Regular cardiac myocyte (primary cell): ENCODE measurements around the gene SLPI. TPM values are rescaled to one million over a fixed set of nuclear protein-coding genes. Genes with fewer than 3 reads are reported as not detected.

Source experiments
- total RNA-seq: library from RNA; depleted of rRNA; stranded (reverse); fragments of >200 nt; gene quantifications from 2 replicates; pipeline ENCODE4 v1.2.3, GENCODE V29; 2014

SLPI gene
- total RNA-seq = 0.58 TPM in 1 of 2 replicates, not detected in the other

GRCh38 chr20:45254383-45255262 lies at the start of gene SLPI:
TSS of gene SLPI (minus strand) at chr20:45254564. CDS start at chr20:45254543, 21 bp downstream.

GRCh38 chr20:45221076-45221475 lies 33.3 kb downstream of the SLPI start, which contains the start of gene SEMG2:
TSS of gene SEMG2 (plus strand) at chr20:45221373. CDS start at chr20:45221390, 17 bp downstream.

GRCh38 chr20:45206725-45207124 lies 47.6 kb downstream of the SLPI start, which contains the start of gene SEMG1:
TSS of gene SEMG1 (plus strand) at chr20:45207033. CDS start at chr20:45207054, 21 bp downstream.

Other genes with a start within 250 kb of the SLPI start
- gene KCNS1, start 153.4 kb downstream of the SLPI start, total RNA-seq = 0.58 and 2.0 TPM in 2 replicates
- not detected in 2 replicates for gene WFDC5, start 139.4 kb downstream of the SLPI start, total RNA-seq
- gene WFDC12, start 130.1 kb downstream of the SLPI start, total RNA-seq = 0.28 TPM in 1 of 2 replicates, not detected in the other
- not detected in 2 replicates for gene PI3, start 79.7 kb downstream of the SLPI start, total RNA-seq
- gene SEMG1, start 47.5 kb downstream of the SLPI start, total RNA-seq = not detected in 2 replicates
- gene SEMG2, start 33.2 kb downstream of the SLPI start, total RNA-seq = not detected in 2 replicates
- not detected in 2 replicates for gene RBPJL, start 52.3 kb upstream of the SLPI start, total RNA-seq
- gene MATN4, start 53.7 kb upstream of the SLPI start, total RNA-seq = 0.19 TPM in 1 of 2 replicates, not detected in the other
- 102 and 106 TPM in 2 replicates for gene SDC4, start 93.9 kb upstream of the SLPI start, total RNA-seq
- 26.8 and 29.9 TPM in 2 replicates for gene SYS1, start 108.6 kb upstream of the SLPI start, total RNA-seq
- under 0.01 TPM in 1 of 2 replicates, not detected in the other for gene TP53TG5, start 123.8 kb upstream of the SLPI start, total RNA-seq
- 1.4 and 3.5 TPM in 2 replicates for gene DBNDD2, start 153.7 kb upstream of the SLPI start, total RNA-seq
- 11.9 and 24.0 TPM in 2 replicates for gene PIGT, start 161.6 kb upstream of the SLPI start, total RNA-seq
- not detected in 2 replicates for gene WFDC2, start 215.2 kb upstream of the SLPI start, total RNA-seq